Measurements from ENCODE around the gene MRPS18A.
A peak's percentile ranks its signal among the peaks of the same experiment; 100 is the strongest.

MRPS18A gene

DNA sequence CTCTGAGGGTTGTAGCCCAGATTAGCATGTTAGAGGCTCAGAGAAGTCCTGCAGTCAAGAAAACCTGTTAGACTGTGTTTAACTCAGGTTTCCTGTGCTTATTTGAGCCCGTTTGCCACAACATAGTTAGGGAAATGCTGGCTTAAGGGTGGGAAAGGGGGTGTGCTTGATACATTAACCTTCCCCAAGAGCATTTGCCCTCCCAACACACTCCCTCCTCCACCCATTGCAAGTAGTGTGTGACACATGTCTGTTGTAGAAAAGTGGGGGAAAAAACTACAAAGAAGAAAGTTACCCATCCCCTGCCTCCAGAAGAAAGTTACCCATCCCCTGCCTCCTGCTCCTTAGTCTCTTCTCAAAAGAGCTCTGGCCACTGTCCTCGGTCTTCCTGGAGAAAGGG is 36.8 kb upstream of the MRPS18A start:
- DNase-seq (ENCODE audit: low spot score) = no peak
- no peak for TF ChIP-seq CTCF (IDR thresholded peaks at IDR 0.05; ENCODE audit: borderline replicate concordance, control extremely low read depth, extremely low read depth, insufficient read depth, missing control alignments)
- in situ Hi-C loops (cut with MboI; ENCODE audit: low sequenced_read_pairs, unreplicated experiment) = no loop called here

DNA sequence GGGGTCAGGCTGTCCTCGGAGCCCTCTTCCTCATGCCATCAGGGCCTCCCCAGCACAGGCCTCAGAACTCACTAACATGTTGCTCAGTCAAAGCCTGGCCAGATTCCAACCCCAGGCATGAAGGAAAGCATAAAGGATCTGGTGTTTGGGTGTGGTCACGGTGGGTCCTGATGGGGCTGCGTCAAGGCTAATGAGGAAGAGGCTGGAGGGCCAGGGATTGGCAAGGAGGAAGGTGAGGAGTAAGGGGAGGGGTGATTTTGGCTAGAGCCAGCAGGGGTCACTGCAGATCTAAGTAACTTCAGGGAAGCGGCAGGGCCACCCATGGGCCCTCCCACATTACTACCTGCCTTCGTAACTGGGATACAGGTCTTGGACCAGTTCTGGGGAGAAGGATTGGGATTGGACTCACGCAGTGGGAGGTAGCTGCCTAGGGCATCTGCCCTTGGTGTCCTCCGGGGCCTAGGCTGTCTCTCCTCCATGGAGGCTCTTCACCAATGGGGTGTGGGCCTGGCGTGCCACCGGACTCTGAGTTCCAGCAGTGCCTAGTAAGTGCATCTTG is 36.2 kb upstream of the MRPS18A start:
- in situ Hi-C loops (cut with MboI; ENCODE audit: low sequenced_read_pairs, unreplicated experiment) = no loop called here
- peak; percentile 69 for TF ChIP-seq CTCF (IDR thresholded peaks at IDR 0.05; ENCODE audit: borderline replicate concordance, control extremely low read depth, extremely low read depth, insufficient read depth, missing control alignments)

DNA sequence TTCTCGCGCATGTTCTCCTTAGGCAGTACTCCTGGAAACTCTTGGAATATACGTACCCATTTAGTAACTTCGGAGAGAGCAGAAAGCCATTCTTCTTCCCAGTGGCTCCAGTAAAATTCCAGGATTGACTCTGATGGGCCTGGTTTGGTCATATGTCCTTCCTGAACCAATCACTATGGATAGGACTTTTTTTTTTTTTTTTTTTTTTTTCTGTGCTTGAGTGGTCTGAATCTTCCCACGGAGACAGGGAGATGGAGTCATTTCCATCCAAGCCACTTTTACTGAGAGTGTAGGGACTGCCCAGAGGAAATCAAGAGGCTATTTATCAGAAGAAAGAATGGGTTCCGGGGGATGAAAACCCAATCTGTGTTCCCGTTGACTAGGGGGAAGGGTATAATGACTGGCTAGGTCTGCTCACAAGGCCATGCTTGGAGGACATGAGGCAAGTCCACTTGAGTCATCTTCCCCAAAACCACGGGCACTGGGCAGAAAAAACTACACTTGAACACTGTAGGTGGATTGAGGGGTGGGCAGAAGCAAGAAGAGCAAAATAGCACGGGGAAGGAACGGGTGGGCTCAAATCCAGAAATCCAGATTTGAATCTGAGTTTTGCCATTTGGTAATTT is 35.4 kb upstream of the MRPS18A start:
- no peak for TF ChIP-seq CTCF (IDR thresholded peaks at IDR 0.05; ENCODE audit: borderline replicate concordance, control extremely low read depth, extremely low read depth, insufficient read depth, missing control alignments)
- in situ Hi-C loops (cut with MboI; ENCODE audit: low sequenced_read_pairs, unreplicated experiment) = no loop called here
- no peak for DNase-seq (ENCODE audit: low spot score)

More for the DNA sequence above, 36.2 kb upstream of the MRPS18A start:
- DNase-seq (ENCODE audit: low spot score) = peak; percentile 85

GRCh38 chr6:43720999-43721398 is 33.4 kb upstream of the MRPS18A start:
- in situ Hi-C loops (cut with MboI; ENCODE audit: low sequenced_read_pairs, unreplicated experiment) = no loop called here
- DNase-seq (ENCODE audit: low spot score) = no peak
- no peak for TF ChIP-seq CTCF (IDR thresholded peaks at IDR 0.05; ENCODE audit: borderline replicate concordance, control extremely low read depth, extremely low read depth, insufficient read depth, missing control alignments)

DNA sequence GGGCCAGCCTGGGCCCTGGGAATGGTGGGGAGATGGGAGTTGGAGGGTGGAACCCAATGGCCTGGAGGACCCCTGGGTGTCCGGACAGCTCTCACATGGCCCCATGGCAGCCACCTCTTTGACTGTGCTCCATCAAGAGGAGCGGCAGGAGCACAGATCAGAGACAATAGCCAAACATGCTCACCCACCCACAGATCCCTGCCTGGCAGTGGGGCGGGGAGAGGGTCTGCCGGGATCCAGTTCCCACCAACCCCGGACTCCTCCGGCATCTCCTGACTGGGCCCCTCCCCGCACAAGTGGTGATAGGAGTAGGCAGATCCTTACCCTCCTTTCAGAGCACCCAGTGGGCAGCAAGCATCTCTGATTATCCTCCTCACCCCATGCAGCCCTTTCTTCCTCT is 31.9 kb upstream of the MRPS18A start:
- DNase-seq (ENCODE audit: low spot score) = no peak
- no peak for TF ChIP-seq CTCF (IDR thresholded peaks at IDR 0.05; ENCODE audit: borderline replicate concordance, control extremely low read depth, extremely low read depth, insufficient read depth, missing control alignments)
- in situ Hi-C loops (cut with MboI; ENCODE audit: low sequenced_read_pairs, unreplicated experiment) = no loop called here

- in situ Hi-C loops (cut with MboI; ENCODE audit: low sequenced_read_pairs, unreplicated experiment) = no loop called here
- no peak for DNase-seq (ENCODE audit: low spot score)
- TF ChIP-seq CTCF (IDR thresholded peaks at IDR 0.05; ENCODE audit: borderline replicate concordance, control extremely low read depth, extremely low read depth, insufficient read depth, missing control alignments) = no peak
Observed at GRCh38 chr6:43718387-43719105, 31.0 kb upstream of the MRPS18A start.

Data from GM13976 (cell line).